HUES64 (cell line): ENCODE results near the gene HEATR3.

Experiments used
- H3K27ac ChIP-seq: 2 replicates; pipeline ENCODE4 v1.7.0; 2013; ENCODE audit warnings: low read depth, low read length, inconsistent platforms
- H3K27me3 ChIP-seq: 2 replicates; pipeline ENCODE4 v1.6.1; 2013; ENCODE audit warnings: mild to moderate bottlenecking, low read length; ENCODE audit not compliant: insufficient read depth
- H3K36me3 ChIP-seq: 2 replicates; pipeline ENCODE4 v1.6.1; 2013; ENCODE audit warnings: mild to moderate bottlenecking, low read length; ENCODE audit not compliant: insufficient read depth
- H3K4me1 ChIP-seq: 2 replicates; pipeline ENCODE4 v1.6.1; 2013; ENCODE audit warnings: mild to moderate bottlenecking, low read length, moderate library complexity; ENCODE audit not compliant: insufficient read depth
- H3K4me3 ChIP-seq: 2 replicates; pipeline ENCODE4 v1.5.1; 2013; ENCODE audit warnings: mild to moderate bottlenecking, low read length, moderate library complexity
- H3K9ac ChIP-seq: 2 replicates; pipeline ENCODE4 v1.6.1; 2013; ENCODE audit warnings: mild to moderate bottlenecking, low read depth, low read length
- H3K9me3 ChIP-seq: 2 replicates; pipeline ENCODE4 v1.6.1; 2013; ENCODE audit warnings: low read depth, low read length; ENCODE audit not compliant: insufficient read depth
- WGBS: fragments of 150-250, 120-280 bp; methylation state at CpG from one replicate; pipeline ENCODE4 v1.1.7; 2013; ENCODE audit warnings: missing lambda C conversion rate; 5-methylcytosine and 5-hydroxymethylcytosine counted together

Gene HEATR3

GRCh38 chr16:50037662-50038220 lies 28.0 kb upstream of the HEATR3 start:
- H3K27ac ChIP-seq, result no peak overlapping the region
- H3K36me3 ChIP-seq, result peaks cover 43% of the 10 kb centered on the region
- H3K27me3 ChIP-seq, result no peaks in the 10 kb centered on the region
- no peak overlapping the region for H3K9ac ChIP-seq
- WGBS, result 83% methylated on average over 2 of the region's 2 CpGs
- 0 out of 2 replicates have a peak, but pooled peaks cover 4% of the 10 kb centered on the region for H3K4me1 ChIP-seq
- no peak overlapping the region for H3K4me3 ChIP-seq
- H3K9me3 ChIP-seq, result no peaks in the 10 kb centered on the region

GRCh38 chr16:50038286-50038685 lies 27.5 kb upstream of the HEATR3 start:
- Histone ChIP-seq H3K27me3 (no peaks in the 10 kb centered on the region), H3K4me1 (0 out of 2 replicates have a peak, but pooled peaks cover 4% of the 10 kb centered on the region), H3K36me3 (peaks cover 37% of the 10 kb centered on the region), H3K9ac (no peak overlapping the region), H3K27ac (no peak overlapping the region), H3K4me3 (no peak overlapping the region), H3K9me3 (no peaks in the 10 kb centered on the region)
- WGBS, result 91% methylated on average over 3 of the region's 4 CpGs

GRCh38 chr16:50038756-50039529 lies 26.8 kb upstream of the HEATR3 start:
- H3K36me3 ChIP-seq, result peaks cover 34% of the 10 kb centered on the region
- H3K9ac ChIP-seq, result no peak overlapping the region
- H3K27me3 ChIP-seq, result no peaks in the 10 kb centered on the region
- H3K9me3 ChIP-seq, result no peaks in the 10 kb centered on the region
- 0 out of 2 replicates have a peak, but pooled peaks cover 4% of the 10 kb centered on the region for H3K4me1 ChIP-seq
- whole genome bisulfite sequencing, result 68% methylated on average over 5 of the region's 5 CpGs
- H3K4me3 ChIP-seq, result no peak overlapping the region
- H3K27ac ChIP-seq, result no peak overlapping the region

GRCh38 chr16:50040018-50040417 lies 25.8 kb upstream of the HEATR3 start:
- Histone ChIP-seq H3K4me3 (no peak overlapping the region), H3K27me3 (no peaks in the 10 kb centered on the region), H3K4me1 (0 out of 2 replicates have a peak, but pooled peaks cover 4% of the 10 kb centered on the region), H3K9me3 (no peaks in the 10 kb centered on the region), H3K27ac (no peak overlapping the region), H3K36me3 (peaks cover 23% of the 10 kb centered on the region), H3K9ac (no peak overlapping the region)
- WGBS, result 79% methylated on average over 8 of the region's 8 CpGs

DNA sequence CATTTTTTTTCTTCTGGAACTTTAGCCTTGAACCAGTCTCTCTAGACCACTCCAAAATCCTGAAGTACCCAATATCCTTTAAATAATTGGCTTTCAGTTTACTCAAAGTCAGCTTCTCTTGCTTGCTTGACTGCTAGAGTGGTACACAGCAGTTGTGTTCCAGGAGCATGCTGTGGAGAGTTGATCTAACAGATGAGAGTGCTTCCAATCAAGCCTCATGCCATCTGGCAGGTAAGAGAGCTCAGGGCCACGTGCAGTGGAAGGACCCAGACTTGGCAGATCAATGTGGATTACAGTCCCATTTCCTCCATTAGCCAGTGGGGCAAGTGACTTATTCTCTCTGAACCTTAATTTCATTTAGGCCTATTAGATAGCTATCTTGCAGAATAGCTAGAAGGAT lies 25.1 kb upstream of the HEATR3 start:
- no peaks in the 10 kb centered on the region for H3K9me3 ChIP-seq
- H3K9ac ChIP-seq, result no peak overlapping the region
- H3K27me3 ChIP-seq, result no peaks in the 10 kb centered on the region
- 60% methylated on average over 1 of the region's 1 CpG for WGBS
- peaks cover 16% of the 10 kb centered on the region for H3K36me3 ChIP-seq
- 0 out of 2 replicates have a peak, but pooled peaks cover 4% of the 10 kb centered on the region for H3K4me1 ChIP-seq
- no peak overlapping the region for H3K4me3 ChIP-seq
- no peak overlapping the region for H3K27ac ChIP-seq

DNA sequence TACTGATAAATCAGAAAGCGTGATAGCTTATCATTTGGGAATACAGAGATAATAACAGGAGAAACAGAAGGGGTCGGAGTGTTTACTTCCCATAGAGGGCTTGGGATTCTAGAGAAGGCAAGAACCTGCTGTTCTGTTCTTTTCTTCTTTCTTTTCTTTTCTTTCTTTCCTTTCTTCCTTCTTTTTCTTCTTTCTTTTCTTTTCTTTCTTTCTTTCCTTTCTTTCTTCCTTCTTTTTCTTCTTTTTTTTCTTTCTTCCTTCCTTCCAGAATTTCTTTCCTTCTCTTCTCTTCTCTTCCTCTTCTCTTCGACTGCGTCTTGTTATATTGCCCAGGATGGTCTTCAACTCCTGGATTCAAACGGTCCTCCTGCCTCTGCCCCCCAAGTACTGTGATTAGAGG lies 22.4 kb upstream of the HEATR3 start:
- no peak overlapping the region for H3K9ac ChIP-seq
- 90% methylated on average over 5 of the region's 5 CpGs for WGBS
- 0 out of 2 replicates have a peak, but pooled peaks cover 4% of the 10 kb centered on the region for H3K4me1 ChIP-seq

GRCh38 chr16:50045412-50045811 lies 20.4 kb upstream of the HEATR3 start:
- no peak overlapping the region for H3K27ac ChIP-seq
- H3K4me1 ChIP-seq, result no peaks in the 10 kb centered on the region
- no peaks in the 10 kb centered on the region for H3K27me3 ChIP-seq
- H3K36me3 ChIP-seq, result no peaks in the 10 kb centered on the region
- 89% methylated on average over 4 of the region's 4 CpGs for WGBS
- no peaks in the 10 kb centered on the region for H3K9me3 ChIP-seq
- H3K4me3 ChIP-seq, result no peak overlapping the region
- no peak overlapping the region for H3K9ac ChIP-seq

More for the DNA sequence above, 22.4 kb upstream of the HEATR3 start:
- Histone ChIP-seq H3K9me3 (no peaks in the 10 kb centered on the region), H3K4me3 (no peak overlapping the region), H3K27me3 (no peaks in the 10 kb centered on the region), H3K36me3 (no peaks in the 10 kb centered on the region), H3K27ac (no peak overlapping the region)

DNA sequence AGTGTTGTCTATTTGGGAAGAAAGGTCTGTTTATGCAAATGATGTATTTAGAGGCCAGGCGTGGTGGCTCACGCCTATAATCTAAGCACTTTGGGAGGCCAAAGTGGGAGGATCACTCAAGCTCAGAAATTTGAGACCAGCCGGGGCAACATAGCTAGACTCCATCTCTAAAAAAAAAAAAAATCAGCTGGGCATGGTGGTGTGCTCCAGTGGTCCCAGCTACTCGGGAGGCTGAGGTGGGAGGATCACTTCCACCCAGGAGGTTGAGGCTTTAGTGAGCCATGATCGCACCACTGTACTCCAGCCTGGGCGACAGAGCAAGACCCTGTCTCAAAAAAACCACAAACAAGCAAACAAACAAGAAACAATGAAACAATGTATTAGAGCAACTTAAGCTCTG lies 18.9 kb upstream of the HEATR3 start:
- WGBS, result 94% methylated on average over 6 of the region's 6 CpGs
- no peaks in the 10 kb centered on the region for H3K27me3 ChIP-seq
- no peaks in the 10 kb centered on the region for H3K4me1 ChIP-seq
- H3K27ac ChIP-seq, result no peak overlapping the region
- no peak overlapping the region for H3K4me3 ChIP-seq
- no peaks in the 10 kb centered on the region for H3K36me3 ChIP-seq
- H3K9ac ChIP-seq, result no peak overlapping the region
- H3K9me3 ChIP-seq, result no peaks in the 10 kb centered on the region

- Histone ChIP-seq H3K36me3 (no peaks in the 10 kb centered on the region), H3K4me1 (no peaks in the 10 kb centered on the region), H3K27me3 (no peaks in the 10 kb centered on the region), H3K9ac (no peak overlapping the region), H3K9me3 (no peaks in the 10 kb centered on the region), H3K4me3 (no peak overlapping the region), H3K27ac (no peak overlapping the region)
- 91% methylated on average over 2 of the region's 2 CpGs for WGBS
Observed at GRCh38 chr16:50047864-50048263, 17.9 kb upstream of the HEATR3 start.

DNA sequence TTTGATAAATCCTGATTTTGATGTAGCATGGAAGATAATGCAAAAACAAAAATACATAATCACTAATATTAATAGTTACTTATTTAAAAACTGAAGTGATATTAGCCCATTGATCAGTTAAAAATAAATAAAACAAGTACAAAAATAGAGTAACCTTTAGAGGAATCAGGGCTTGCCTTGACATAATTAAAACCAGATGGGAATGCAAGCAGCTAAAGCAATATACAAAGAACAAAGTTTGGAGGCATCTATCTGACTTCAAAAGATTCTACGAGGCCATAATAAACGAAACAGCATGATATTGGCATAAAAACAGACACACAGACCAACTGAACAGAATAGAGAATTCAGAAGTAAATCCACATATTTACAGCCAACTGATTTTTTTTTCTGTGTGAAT lies 15.0 kb upstream of the HEATR3 start:
- no peaks in the 10 kb centered on the region for H3K4me1 ChIP-seq
- H3K27ac ChIP-seq, result no peak overlapping the region
- H3K36me3 ChIP-seq, result no peaks in the 10 kb centered on the region
- H3K27me3 ChIP-seq, result no peaks in the 10 kb centered on the region
- H3K9ac ChIP-seq, result no peak overlapping the region
- H3K9me3 ChIP-seq, result no peaks in the 10 kb centered on the region
- H3K4me3 ChIP-seq, result no peak overlapping the region
- WGBS, result 81% methylated on average over 2 of the region's 2 CpGs

GRCh38 chr16:50056226-50056625 lies 9.5 kb upstream of the HEATR3 start:
- Histone ChIP-seq H3K4me3 (no peak overlapping the region), H3K36me3 (no peaks in the 10 kb centered on the region), H3K27ac (no peak overlapping the region), H3K27me3 (no peaks in the 10 kb centered on the region), H3K4me1 (no peaks in the 10 kb centered on the region), H3K9me3 (no peaks in the 10 kb centered on the region), H3K9ac (no peak overlapping the region)
- WGBS, result 91% methylated on average over 3 of the region's 4 CpGs
